Middle frontal gyrus (tissue), 1 donor: ENCODE data around the gene ABI3.
A peak's percentile ranks its signal among the peaks of the same experiment; 100 is the strongest.
"Not testable (repeated sequence)": the region's sequence is repeated elsewhere in the genome, so short reads cannot be mapped to it uniquely, and the experiment has no call there.

Source experiments
- DNase-seq: peaks from one replicate; pipeline ENCODE4 v3.0.0-alpha.2; 2015; ENCODE audit warnings: low spot score; ENCODE audit errors: extremely low spot score

The ABI3 gene

GRCh38 chr17:49210158-49211029, at the start of gene ABI3, which contains the start of gene GNGT2:
Gene ABI3 (plus strand): TSS chr17:49210707. CDS start chr17:49210725, 18 bp downstream.
Gene GNGT2 (minus strand): TSS chr17:49210574. CDS start chr17:49207422, 3,152 bp downstream.
- DNase-seq: no peak

GRCh38 chr17:49162866-49163265, 47.6 kb upstream of the ABI3 start:
- no peak for DNase-seq

- DNase-seq: no peak
These were observed 45.4 kb upstream of the ABI3 start for GRCh38 chr17:49165143-49165542.

GRCh38 chr17:49168706-49169105, 41.8 kb upstream of the ABI3 start:
- no peak for DNase-seq

GRCh38 chr17:49170216-49170615, 40.3 kb upstream of the ABI3 start:
- DNase-seq: no peak

- not testable (repeated sequence) for DNase-seq
These were observed 39.8 kb upstream of the ABI3 start for GRCh38 chr17:49170711-49171110.

GRCh38 chr17:49175978-49176377, 34.5 kb upstream of the ABI3 start:
- not testable (repeated sequence) for DNase-seq

- DNase-seq: no peak
These were observed 30.2 kb upstream of the ABI3 start for GRCh38 chr17:49180303-49180702.

- DNase-seq: no peak
These were observed 29.4 kb upstream of the ABI3 start for GRCh38 chr17:49180998-49181635.

GRCh38 chr17:49183341-49183740, 27.2 kb upstream of the ABI3 start:
- DNase-seq: no peak

GRCh38 chr17:49183801-49184200, 26.7 kb upstream of the ABI3 start:
- no peak for DNase-seq

- DNase-seq: not testable (repeated sequence)
These were observed 26.0 kb upstream of the ABI3 start for GRCh38 chr17:49184522-49184921.

GRCh38 chr17:49185381-49185780, 25.1 kb upstream of the ABI3 start:
- not testable (repeated sequence) for DNase-seq

GRCh38 chr17:49187301-49187700, 23.2 kb upstream of the ABI3 start:
- no peak for DNase-seq

GRCh38 chr17:49190932-49191331, 19.6 kb upstream of the ABI3 start:
- no peak for DNase-seq

GRCh38 chr17:49191409-49191916, 19.0 kb upstream of the ABI3 start:
- DNase-seq: peak; percentile 23

GRCh38 chr17:49191917-49192741, 18.4 kb upstream of the ABI3 start:
- DNase-seq: peak; percentile 91

- peak; percentile 40 for DNase-seq
These were observed 16.8 kb upstream of the ABI3 start for GRCh38 chr17:49193513-49194296.

GRCh38 chr17:49194297-49194607, 16.3 kb upstream of the ABI3 start:
- DNase-seq: no peak

- no peak for DNase-seq
These were observed 14.8 kb upstream of the ABI3 start for GRCh38 chr17:49195751-49196150.

- DNase-seq: no peak
These were observed 14.0 kb upstream of the ABI3 start for GRCh38 chr17:49196520-49196919.
